Measurements from ENCODE around the gene DRAXIN.

DRAXIN gene

GRCh38 chr1:11767922-11768704 is 76.6 kb downstream of the DRAXIN start:
- no peaks in the 10 kb centered on the region for H4K20me1 ChIP-seq (ENCODE audit: insufficient read depth, low read length)
- no peak overlapping the region for H2AFZ ChIP-seq (ENCODE audit: low read depth, low read length)
- no peak overlapping the region for H3K4me2 ChIP-seq (ENCODE audit: insufficient read depth, low read length)
- no peak for DNase-seq
- no peaks in the 10 kb centered on the region for H3K4me1 ChIP-seq (ENCODE audit: insufficient read depth, low read length)
- H3K27ac ChIP-seq (ENCODE audit: low read length), result no peak overlapping the region
- no peaks in the 10 kb centered on the region for H3K9me3 ChIP-seq (ENCODE audit: insufficient read depth, low read length, severe bottlenecking)
- ATAC-seq (ENCODE audit: insufficient read depth, low read depth), result no peak
- TF ChIP-seq, protein P1, sequence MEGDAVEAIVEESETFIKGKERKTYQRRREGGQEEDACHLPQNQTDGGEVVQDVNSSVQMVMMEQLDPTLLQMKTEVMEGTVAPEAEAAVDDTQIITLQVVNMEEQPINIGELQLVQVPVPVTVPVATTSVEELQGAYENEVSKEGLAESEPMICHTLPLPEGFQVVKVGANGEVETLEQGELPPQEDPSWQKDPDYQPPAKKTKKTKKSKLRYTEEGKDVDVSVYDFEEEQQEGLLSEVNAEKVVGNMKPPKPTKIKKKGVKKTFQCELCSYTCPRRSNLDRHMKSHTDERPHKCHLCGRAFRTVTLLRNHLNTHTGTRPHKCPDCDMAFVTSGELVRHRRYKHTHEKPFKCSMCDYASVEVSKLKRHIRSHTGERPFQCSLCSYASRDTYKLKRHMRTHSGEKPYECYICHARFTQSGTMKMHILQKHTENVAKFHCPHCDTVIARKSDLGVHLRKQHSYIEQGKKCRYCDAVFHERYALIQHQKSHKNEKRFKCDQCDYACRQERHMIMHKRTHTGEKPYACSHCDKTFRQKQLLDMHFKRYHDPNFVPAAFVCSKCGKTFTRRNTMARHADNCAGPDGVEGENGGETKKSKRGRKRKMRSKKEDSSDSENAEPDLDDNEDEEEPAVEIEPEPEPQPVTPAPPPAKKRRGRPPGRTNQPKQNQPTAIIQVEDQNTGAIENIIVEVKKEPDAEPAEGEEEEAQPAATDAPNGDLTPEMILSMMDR (IDR thresholded peaks at IDR 0.05; ENCODE audit: borderline replicate concordance, extremely low read depth, low read length, poor library complexity, severe bottlenecking), result no peak
- TF ChIP-seq EZH2 (IDR thresholded peaks at IDR 0.05; ENCODE audit: borderline replicate concordance, low read depth, low read length, severe bottlenecking), result no peak
- no peaks in the 10 kb centered on the region for H3K79me2 ChIP-seq (ENCODE audit: insufficient read depth, low read length)
- H3K4me3 ChIP-seq (ENCODE audit: low read depth in 1 of 2, low read length in 2 of 2), result no peak overlapping the region
- H3K36me3 ChIP-seq (ENCODE audit: insufficient read depth, low read length), result no peaks in the 10 kb centered on the region
- no peaks in the 10 kb centered on the region for H3K27me3 ChIP-seq (ENCODE audit: insufficient read depth, low read length, poor library complexity)
- H3K9ac ChIP-seq (ENCODE audit: low read depth, low read length), result no peak overlapping the region

DNA sequence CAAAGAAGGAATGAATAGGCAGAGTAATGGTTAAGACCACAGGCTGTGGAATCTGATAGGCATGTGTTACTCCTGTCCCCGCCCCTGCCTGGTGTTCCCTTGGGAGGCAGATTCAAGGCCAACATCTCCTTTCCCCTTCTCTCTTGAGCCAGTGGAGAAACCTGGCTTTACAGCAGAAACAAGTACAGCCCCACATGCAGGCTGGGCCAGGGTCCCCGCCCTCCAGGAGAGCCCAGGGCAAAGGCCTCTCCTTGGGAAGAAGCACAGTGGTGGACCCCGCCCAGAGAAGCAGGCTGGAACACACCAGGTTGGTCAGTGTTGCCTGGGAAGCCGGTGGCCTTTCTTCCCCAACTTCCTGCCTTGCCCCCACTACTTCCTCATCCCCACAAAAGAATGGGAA is 77.3 kb downstream of the DRAXIN start:
- no peaks in the 10 kb centered on the region for H3K27me3 ChIP-seq (ENCODE audit: insufficient read depth, low read length, poor library complexity)
- no peak overlapping the region for H3K4me2 ChIP-seq (ENCODE audit: insufficient read depth, low read length)
- H4K20me1 ChIP-seq (ENCODE audit: insufficient read depth, low read length), result no peaks in the 10 kb centered on the region
- no peaks in the 10 kb centered on the region for H3K9me3 ChIP-seq (ENCODE audit: insufficient read depth, low read length, severe bottlenecking)
- H3K4me3 ChIP-seq (ENCODE audit: low read depth in 1 of 2, low read length in 2 of 2), result no peak overlapping the region
- H2AFZ ChIP-seq (ENCODE audit: low read depth, low read length), result no peak overlapping the region
- H3K79me2 ChIP-seq (ENCODE audit: insufficient read depth, low read length), result no peaks in the 10 kb centered on the region
- TF ChIP-seq EZH2 (IDR thresholded peaks at IDR 0.05; ENCODE audit: borderline replicate concordance, low read depth, low read length, severe bottlenecking), result no peak
- TF ChIP-seq, protein P1 (IDR thresholded peaks at IDR 0.05; ENCODE audit: borderline replicate concordance, extremely low read depth, low read length, poor library complexity, severe bottlenecking), result no peak
- no peaks in the 10 kb centered on the region for H3K36me3 ChIP-seq (ENCODE audit: insufficient read depth, low read length)
- no peak for ATAC-seq (ENCODE audit: insufficient read depth, low read depth)
- H3K9ac ChIP-seq (ENCODE audit: low read depth, low read length), result no peak overlapping the region
- H3K4me1 ChIP-seq (ENCODE audit: insufficient read depth, low read length), result no peaks in the 10 kb centered on the region
- DNase-seq, result no peak
- no peak overlapping the region for H3K27ac ChIP-seq (ENCODE audit: low read length)

- H2AFZ ChIP-seq (ENCODE audit: low read depth, low read length), result no peak overlapping the region
- no peak for ATAC-seq (ENCODE audit: insufficient read depth, low read depth)
These were observed 77.8 kb downstream of the DRAXIN start for GRCh38 chr1:11769274-11769673.

More at GRCh38 chr1:11769274-11769673, 77.8 kb downstream of the DRAXIN start:
- no peak overlapping the region for H3K9ac ChIP-seq (ENCODE audit: low read depth, low read length)
- H3K4me1 ChIP-seq (ENCODE audit: insufficient read depth, low read length), result no peaks in the 10 kb centered on the region
- no peaks in the 10 kb centered on the region for H3K36me3 ChIP-seq (ENCODE audit: insufficient read depth, low read length)
- H3K9me3 ChIP-seq (ENCODE audit: insufficient read depth, low read length, severe bottlenecking), result no peaks in the 10 kb centered on the region
- no peaks in the 10 kb centered on the region for H3K79me2 ChIP-seq (ENCODE audit: insufficient read depth, low read length)
- H3K27ac ChIP-seq (ENCODE audit: low read length), result no peak overlapping the region
- no peak overlapping the region for H3K4me3 ChIP-seq (ENCODE audit: low read depth in 1 of 2, low read length in 2 of 2)
- no peak for TF ChIP-seq EZH2 (IDR thresholded peaks at IDR 0.05; ENCODE audit: borderline replicate concordance, low read depth, low read length, severe bottlenecking)
- TF ChIP-seq, protein P1 (IDR thresholded peaks at IDR 0.05; ENCODE audit: borderline replicate concordance, extremely low read depth, low read length, poor library complexity, severe bottlenecking), result no peak
- no peak for DNase-seq
- H4K20me1 ChIP-seq (ENCODE audit: insufficient read depth, low read length), result no peaks in the 10 kb centered on the region
- H3K27me3 ChIP-seq (ENCODE audit: insufficient read depth, low read length, poor library complexity), result no peaks in the 10 kb centered on the region
- no peak overlapping the region for H3K4me2 ChIP-seq (ENCODE audit: insufficient read depth, low read length)
